HuH-7 (cell line): ENCODE measurements around the gene FER.
A peak's percentile ranks its signal among the peaks of the same experiment; 100 is the strongest.
"Not testable (repeated sequence)": the region's sequence is repeated elsewhere in the genome, so short reads cannot be mapped to it uniquely, and the experiment has no call there.

ENCODE experiments used
- DNase-seq: peaks from one replicate; pipeline ENCODE4 v3.0.0; 2011; ENCODE audit warnings: low spot score

FER gene

DNA sequence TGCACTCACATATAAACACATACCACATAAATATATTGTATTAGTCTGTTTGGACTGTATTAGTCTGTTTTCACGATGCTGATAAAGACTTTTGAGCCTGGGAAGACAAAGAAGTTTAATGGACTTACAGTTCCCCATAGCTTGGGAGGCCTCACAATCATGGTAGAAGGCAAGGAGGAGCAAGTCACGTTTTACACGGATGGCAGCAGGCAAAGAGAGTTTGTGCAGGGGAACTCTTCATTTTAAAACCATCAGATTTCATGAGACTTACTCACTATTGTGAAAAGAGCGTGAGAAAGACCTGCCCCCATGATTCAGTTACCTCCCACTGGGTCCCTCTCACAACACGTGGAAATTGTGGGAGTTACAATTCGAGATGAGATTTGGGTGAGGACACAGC, 133.4 kb downstream of the FER start:
- DNase-seq = no peak

DNA sequence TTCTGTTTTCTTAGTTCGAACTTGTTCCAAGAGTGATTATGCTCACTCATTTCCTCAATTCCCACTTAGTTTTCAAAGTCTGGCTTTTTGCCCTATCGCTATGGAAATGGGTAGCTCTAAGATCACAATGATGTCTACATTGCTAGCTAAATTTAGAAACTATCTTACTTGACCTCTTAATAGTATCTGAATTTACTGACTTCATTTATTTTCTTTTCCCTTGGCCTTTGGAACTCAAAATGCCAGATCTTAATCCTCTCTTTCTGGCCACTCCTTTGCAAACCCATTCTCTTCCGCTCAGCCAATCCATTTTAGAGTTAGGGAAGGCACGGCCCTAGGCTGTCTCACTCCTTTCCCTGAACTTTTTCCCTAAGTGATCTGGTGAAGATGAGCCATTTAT, 137.0 kb downstream of the FER start:
- no peak for DNase-seq

DNA sequence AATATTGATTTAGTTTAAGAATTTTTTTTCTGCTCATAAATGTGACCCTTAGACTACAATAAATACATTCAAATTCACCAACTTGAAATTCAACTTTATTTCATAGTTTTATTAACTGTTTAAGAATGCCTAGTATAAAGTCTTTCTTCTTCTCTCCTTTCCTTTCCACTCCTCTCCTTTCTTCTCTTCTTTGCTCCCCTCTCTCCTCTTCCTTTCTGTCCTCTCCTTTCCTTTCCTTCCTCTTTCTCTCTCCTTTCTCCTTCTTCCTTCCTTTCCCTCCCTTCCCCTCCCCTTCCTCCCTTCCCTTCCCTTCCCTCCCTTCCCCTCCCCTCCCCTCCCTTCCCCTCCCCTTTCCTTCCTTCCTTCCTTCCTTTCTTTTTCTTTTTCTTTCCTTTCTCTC, 150.6 kb downstream of the FER start:
- no peak for DNase-seq

DNA sequence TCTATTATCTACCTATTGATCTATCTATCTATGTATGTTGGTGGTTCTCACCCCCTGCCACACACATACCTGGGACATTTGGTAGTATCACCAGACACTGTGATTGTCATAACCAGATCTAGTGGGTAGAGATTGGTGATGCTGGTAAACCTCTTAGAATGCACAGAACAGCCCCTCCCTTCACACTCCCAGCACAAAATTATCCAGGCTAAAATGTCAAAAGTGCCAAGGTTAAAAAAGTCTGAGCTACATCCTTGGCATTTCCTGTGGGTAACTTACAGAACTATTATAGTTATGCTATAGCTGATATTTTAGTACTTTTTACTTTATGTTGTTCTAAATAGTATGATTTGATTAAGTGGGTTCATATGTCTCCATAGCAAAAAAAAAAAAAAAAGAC, 151.0 kb downstream of the FER start:
- no peak for DNase-seq

DNA sequence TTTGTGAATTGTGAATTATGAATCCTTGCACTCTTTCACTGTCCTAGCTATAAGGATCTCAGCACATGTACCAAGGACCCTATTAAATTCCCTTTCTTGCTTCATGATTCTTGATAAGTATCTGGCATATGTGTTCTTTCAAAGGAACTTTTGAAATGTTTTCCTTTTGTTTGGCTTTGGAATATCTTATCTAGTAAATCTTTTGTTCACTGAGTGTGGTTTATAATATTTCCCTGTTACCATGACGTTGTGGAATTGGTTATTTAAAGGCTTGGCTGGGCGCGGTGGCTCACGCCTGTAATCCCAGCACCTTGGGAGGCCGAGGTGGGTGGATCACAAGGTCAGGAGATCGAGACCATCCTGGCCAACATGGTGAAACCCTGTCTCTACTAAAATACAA, 151.5 kb downstream of the FER start:
- DNase-seq = not testable (repeated sequence)

DNA sequence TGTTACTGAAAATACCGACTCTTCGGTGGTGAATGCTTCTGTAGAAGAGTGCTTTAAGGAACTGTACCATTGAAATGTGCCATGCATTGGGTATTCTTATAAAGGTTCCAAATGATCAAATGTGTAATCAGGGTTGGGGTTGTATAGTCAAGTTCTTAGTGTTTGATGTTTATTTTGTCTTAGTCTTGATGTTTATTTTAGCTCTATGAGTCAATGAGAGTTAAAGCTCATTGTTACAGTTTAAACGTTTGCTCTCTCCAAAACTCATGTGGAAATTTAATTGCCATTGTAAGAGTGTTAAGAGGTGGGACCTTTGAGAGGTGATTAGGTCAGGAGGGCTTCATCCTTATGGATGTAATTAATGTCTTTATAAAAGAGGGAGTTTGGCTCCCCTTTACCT, 153.0 kb downstream of the FER start:
- DNase-seq = no peak

DNA sequence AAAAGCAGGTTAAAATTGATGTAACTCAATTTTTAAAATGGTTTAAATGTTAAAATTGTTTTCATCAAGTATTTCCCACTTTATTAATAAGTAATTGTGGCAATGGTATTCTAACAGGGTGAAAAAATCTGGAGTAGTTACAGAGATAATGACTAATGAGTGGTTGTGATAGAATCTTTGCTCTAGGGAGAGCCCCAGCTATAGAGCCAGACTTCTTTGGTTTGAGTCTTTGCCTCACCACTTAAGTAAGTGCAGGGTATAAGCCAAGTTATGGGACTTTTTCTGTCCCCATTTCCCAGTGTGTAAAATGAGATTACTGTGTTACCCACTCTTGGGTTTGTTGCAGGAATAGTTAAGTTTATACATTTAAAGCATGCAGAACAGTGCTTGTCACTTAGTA, 158.1 kb downstream of the FER start:
- no peak for DNase-seq

DNA sequence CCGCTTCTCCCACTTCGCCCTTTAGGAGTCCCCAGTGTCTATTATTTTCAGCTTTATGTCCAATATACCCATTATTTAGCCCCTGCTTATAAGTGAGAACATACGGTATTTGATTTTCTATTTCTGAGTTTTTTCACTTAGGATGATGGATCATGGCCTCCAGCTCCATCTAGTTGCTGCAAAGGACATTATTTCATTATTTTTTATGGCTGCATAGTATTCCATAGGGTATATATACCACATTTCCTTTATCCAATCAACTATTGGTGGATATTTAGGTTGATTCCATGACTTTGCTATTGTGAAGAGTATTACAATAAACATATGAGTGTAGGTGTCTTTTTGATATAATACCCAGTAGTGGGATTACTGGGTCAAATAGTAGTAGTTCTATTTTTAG, 162.9 kb downstream of the FER start:
- no peak for DNase-seq

DNA sequence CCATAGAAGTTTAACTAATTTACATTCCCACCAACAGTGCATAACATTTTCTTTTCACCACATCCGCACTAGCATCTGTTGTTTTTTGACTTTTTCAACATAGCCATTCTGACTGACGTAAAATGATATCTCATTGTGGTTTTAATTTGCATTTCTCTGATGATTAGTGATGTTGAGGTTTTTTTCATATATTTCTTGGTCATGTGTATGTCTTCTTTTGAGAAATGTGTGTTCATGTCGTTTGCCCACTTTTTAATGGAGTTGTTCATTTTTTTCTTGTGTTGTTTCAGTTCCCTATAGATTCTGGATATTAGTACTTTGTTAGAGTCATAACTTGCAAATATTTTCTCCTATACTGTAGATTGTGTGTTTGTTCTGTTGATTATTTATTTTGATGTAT, 163.4 kb downstream of the FER start:
- no peak for DNase-seq

DNA sequence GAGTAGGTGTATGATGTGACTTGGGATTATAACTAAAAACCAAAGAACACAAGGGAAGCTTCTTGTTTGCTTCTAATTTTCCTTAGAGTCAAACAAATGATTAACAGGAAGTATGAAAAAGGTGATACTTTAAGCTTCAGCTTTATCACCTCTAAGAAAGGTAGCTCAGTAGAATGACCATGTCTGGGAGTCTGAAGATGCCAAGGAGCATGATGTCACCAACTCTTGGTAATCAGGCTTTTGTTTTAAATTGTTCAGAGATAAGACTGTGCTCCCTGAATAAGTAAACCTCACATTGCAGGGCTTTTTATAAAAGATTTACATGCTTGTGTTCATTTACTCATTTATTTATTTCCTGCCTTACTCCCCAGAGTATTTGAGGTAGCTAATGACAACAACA, 169.9 kb downstream of the FER start:
- no peak for DNase-seq

DNA sequence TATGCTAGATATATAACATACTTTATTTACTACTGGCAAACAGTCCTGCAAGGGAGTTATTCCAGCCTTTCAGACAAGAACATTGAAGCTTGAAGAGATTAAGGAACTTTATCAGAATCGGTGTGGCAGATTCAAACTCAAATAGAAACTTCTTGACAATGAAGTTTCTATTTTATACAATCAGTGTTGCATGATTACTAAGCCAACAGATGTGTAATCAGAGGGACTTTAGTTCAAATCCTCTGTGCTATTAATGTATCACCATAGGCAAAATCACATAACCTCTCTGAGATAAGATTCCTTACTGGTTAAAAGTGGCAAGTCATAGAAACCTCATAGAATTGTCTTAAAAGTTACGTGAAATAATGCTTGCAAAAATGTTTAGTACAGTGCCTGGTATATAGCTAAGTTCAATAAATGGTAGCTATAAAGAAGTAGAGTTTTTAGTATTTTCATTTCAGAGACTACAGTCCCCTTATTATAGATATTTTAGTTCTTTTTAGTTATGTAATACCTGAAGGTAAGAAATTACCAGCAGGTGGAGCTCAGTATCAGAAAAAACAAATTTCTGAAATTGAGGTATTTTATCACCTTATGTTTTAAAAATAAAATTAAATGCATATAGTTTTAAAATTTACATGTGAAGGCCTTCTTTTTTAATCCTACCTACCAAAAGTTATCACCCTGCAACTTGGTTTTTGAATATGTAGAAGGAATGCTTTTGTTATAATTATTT, 172.1 kb downstream of the FER start:
- no peak for DNase-seq

DNA sequence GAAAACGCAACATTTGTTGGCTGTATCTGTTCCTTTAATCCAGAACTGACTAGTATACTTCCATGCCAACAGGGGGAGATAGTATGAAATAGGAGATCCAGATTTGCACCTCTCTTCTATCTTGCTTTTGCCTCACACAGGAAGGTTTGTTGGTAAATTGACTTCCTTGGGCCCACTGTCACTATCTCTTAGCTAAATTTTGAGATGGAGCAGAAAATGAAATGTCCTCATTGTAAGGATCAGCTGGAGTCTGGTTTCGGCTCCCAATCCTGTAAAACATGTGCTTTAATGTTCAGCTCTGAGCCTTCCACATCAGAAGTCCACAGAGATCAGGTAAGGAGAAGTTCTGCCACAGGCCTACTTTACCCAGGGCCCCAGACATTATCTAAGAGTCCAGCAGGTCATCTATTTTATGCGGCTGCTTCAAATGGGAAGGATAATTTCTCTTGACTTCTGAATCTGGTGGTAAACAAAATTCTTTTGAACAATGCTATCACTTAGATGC, 176.8 kb downstream of the FER start:
- DNase-seq = peak; percentile 27

DNA sequence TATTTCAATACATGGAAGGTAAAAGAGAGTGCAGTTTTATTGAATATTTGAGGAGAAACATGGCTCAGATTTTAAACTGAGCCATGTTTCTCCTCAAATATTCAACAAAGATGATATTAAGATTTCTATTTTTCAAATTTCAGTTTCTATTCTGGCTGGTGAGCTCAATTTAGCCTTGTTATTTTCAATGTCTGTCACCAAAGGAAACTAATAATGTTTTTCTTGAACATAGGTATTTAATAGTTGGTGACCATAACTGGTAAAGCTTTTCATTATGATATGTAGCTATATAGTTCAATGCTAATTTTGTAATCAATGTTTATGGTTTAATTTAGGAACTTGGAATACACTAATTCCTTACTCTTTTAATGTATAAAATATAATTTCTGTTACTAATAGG, 177.4 kb downstream of the FER start:
- DNase-seq = no peak

DNA sequence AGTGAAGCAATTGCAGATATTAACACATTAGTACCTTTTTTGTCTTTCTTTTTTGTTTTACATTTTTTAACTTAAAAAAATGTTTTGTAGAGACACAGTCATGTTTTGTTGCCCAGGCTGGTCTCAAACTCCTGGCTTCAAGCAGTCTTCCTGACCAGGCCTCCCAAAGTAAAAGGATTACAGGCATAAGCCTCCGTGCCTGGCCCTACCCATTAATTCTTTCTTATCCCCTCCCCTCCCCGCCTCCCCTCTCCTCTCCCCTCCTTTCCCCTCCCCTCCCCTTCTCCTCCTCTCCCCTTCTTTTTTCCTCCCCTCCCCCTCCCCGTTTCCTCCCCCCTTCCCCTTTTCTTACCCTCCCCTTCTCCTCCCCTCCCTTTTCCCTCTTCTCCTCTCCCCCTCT, 182.4 kb downstream of the FER start:
- DNase-seq = no peak

DNA sequence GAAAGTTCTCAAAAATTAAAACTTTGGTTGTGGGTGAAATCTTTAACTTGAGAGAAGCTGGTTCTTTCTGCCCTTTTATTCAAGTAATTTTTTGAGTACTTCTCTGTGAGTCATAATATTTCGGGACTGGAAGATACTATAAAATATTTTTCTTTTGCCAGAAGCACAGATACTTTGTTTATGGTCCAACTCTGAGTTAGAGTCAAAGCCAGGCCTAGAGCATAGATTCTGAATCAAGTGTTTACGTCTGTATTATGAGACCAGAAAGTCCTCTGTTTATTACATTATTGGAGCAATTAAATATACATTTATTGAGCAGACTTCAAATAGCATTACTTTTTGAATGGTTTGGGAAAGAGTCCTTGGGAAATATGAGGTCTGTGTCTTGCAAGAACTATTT, 187.9 kb downstream of the FER start:
- DNase-seq = no peak

DNA sequence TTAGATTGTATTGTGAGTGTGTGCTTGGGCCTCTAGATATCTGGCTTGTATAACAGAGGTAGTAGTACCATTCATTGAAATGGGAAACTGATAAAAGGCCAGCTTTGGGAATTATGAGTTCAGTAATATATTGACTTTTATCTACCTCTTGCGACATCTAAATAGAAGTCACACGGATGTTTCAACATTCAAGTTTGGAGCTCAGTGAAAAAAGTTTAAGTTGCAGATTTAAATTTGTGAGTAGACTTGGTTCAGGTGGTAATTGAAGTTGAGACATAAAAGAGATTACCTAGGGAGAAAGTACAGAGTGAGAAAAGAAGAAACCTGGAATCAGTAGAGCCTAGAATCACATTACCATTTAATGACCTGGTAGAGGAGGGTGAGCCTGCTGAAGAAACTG, 189.5 kb downstream of the FER start:
- no peak for DNase-seq

DNA sequence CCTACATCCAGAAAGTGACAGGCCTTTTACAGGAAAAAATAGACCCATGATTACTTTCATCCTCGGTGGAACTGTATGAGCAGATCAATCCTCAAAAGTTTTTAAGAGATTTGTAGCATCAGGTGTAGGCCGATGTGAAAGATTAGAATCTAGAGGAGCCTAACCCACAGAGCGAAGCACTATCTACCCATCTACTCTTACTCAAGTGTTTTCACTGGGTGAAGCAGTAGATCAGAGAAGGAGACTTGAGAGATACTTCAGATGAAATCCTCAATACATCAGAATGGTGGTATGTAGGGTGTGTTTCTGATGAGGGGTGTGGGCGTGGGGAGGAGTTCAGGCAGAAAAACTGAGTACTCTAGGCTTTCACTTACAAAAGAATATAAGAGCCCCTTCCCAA, 192.8 kb downstream of the FER start:
- no peak for DNase-seq

DNA sequence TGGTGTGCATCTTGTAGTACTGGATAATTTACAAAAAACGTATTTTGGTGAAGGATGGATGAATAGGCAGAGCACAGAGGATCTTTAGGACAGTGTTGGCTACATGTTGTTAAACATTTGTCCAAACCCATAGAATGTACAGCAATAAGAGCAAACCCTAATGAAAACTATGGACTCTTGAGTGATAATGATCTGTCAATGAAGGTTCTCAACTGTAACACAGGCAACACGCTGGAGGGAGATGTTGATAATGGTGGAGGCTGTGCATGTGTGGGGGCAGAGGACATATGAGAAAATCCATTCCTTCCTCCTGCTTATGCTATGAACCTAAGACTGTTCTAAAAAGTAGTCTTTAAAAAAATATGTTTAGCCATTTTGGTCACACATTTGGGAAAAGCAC, 194.0 kb downstream of the FER start:
- DNase-seq = no peak

DNA sequence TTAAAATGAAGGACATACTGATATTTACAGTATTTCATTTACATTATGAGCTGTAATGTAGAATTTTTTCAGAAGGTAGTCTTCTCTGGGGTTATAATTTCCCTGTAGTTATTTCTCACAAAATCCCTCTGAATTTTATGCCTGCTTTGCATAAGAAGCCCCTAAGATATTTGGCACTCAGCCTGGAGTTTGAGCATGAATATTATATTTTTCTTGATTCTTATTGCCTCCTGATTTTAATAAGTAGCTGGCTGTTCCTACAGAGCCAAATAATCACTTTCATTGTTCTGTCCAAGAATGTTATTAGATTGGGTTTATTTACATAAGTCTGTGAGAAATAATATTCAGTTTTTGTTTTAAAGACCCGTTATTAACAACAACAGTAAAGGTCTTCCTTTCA, 195.0 kb downstream of the FER start:
- no peak for DNase-seq

DNA sequence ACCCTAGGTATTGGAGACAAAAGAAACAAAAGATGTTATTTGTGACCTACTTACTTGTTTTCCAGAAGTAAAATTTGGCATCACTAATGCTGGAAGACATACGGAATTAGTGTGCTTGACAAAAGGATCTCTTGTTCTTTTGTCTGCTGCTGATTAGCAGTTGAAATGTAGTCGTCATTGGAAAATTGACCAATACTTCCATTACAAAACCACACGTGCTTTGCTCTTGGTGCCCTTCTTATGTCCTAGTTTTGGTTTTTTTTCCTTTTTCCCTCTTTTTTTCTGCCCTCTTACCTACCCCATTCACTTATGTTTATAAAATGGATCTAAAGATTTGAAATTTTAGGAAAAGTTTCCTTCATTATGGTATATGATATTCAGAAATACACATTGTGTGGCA, 197.4 kb downstream of the FER start:
- no peak for DNase-seq

DNA sequence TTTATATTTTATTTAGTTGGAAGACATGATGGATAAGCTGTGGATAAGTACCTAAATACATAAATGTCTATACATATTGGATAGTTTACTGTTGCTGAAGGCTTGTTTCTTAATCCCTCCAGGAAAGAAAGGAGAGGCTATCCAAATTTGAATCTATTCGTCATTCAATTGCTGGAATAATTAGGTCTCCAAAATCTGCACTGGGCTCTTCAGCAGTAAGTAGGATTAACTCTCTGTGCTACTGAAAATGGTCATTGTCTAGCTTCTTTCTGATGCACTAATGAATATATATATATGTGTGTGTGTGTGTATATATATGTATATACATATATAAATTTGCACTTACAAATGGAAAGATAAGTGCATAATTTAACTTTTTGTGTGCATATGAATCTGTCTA, 198.3 kb downstream of the FER start:
- DNase-seq = no peak

DNA sequence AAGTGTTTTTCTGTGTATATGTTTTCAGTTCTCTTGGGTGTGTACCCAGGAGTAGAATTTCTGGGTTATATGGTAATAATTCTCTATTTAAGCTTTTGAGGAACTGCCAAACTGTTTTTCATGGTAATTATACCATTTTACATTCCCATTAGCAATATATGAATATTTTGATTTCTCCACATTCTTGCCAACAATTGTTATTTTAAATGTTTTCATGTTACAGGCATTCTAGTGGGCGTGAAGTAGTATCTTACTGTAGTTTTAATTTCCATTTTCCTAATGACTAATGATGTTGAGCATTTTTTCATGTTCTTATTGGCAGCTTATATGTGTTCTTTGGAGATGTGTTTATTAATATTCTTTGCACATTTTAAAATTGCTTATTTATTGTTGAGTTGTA, 199.5 kb downstream of the FER start:
- no peak for DNase-seq

DNA sequence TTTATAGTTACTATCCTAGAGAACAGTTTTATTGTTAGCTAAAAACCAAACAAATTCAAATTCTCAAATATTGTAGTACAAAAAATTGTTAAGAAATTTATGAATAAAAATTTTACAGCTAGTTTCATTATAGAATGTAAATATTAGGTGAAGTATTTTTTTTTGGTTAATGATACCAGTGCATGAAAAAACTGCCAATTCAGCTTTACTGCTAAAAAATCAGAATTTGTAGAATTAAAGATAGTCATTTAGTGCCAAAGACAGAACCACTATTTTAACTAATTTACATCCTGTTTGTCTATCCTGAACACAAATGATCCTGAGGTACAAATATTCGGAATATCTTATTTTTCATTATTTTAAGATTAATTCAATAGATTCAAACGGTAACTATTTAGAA, 202.6 kb downstream of the FER start:
- no peak for DNase-seq

DNA sequence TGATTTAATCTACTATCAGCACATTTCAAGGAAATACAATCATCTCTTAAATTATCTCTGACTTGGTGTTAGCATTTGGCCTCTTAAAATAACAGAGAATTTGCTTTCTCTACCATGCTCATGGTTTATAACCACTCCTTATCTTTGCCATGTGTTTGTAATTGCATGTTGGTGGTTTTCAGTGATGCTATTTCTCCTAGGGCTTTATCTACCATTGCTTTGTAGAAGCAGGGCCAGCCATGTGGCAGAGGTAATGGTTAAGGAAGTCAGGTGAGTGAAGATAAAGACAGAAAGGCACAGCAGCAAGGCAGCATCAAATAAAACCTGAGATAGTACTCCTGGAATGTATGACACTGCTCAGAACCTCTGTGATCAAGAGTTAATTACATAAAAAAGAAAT, 206.2 kb downstream of the FER start:
- no peak for DNase-seq

DNA sequence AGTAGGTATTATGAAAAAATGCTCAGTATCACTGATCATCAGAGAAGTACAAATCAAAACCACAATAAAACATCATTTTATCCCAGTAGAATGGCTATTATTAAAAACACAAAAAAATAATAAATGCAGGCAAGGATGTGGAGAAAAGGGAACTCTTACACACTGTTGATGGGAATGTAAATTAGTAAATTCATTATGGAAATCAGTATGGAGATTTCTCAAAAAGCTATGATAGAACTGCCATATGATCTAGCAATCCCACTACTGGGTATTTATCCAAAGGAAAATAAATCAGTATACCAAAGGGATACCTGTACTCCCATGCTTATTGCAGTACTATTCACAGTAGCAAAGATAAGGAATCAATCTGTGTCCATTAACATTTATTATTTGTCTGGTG, 209.6 kb downstream of the FER start:
- DNase-seq = no peak
